Fibroblast of lung (primary cell): Measurements from ENCODE around the gene CST4.
"Not testable (repeated sequence)": the region's sequence is repeated elsewhere in the genome, so short reads cannot be mapped to it uniquely, and the experiment has no call there.

Experiments used
- CTCF ChIP-seq, 2 donors: IDR thresholded peaks in 1 of 2; conservative IDR thresholded peaks in 1 of 2; 1 replicate in 1 of 2; 2 replicates in 1 of 2; pipeline ENCODE4 v1.5.1; 2011 to 2012; ENCODE audit warnings: low read length in 2 of 2, control low read depth in 1 of 2, inconsistent platforms in 1 of 2, low read depth in 1 of 2, mild to moderate bottlenecking in 1 of 2
- EZH2 ChIP-seq: IDR thresholded peaks from 2 replicates; pipeline ENCODE4 v1.5.1; 2012; ENCODE audit warnings: low read length, control low read depth, mild to moderate bottlenecking; ENCODE audit errors: missing control alignments

DNA sequence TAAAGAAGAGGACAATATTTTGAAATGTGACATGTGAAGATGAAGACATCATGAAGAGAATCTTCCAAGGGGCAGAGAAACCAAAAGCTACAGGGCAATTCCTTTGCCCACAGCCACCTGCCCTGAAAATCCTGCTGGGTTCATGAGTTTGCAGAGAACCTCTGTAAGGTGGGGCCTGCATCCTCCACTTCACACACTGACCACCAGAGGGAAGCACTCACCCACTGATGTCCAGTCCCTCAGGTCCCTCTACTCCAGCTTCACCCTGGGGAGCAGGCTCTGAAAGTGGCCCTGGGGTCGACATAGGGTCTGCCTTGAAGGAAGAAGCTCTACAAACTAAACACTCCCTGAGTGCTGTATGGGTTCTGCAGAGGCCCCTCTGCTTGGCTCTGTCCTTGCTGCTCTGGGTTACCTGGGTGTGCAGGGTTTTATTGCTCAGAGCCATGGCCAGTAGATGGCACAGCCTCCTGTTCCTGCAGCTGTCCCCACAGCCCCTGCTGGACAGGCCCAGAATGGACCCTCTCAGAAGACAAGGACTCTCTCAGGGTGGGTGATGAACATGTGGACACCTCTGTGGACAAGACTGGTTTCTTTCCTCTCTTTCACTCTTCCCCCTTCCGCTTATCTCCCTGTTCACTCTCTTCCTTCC lies 34.9 kb upstream of the CST4 start:
- not testable (repeated sequence) for TF ChIP-seq EZH2
- peak; percentile 52 for TF ChIP-seq CTCF (conservative IDR thresholded peaks at IDR 0.05 in 1 of 2, IDR thresholded peaks at IDR 0.05 in 1 of 2; ENCODE audit: low read depth in 1 of 2, low read length in 2 of 2)
